Left cardiac atrium (tissue), 4 donors: ENCODE results near the gene ZNF280B. TPM values are rescaled to one million over a fixed set of nuclear protein-coding genes. Genes with fewer than 3 reads are reported as not detected.
A peak's percentile ranks its signal among the peaks of the same experiment; 100 is the strongest.
"Not testable (repeated sequence)": the region's sequence is repeated elsewhere in the genome, so short reads cannot be mapped to it uniquely, and the experiment has no call there.

Experiments
- ATAC-seq, 2 donors: fragments of 200-7000 bp; cut with Tn5 transposase; one replicate each; pipeline ENCODE4 v1.9.1; 2020; ENCODE audit warnings: mild to moderate bottlenecking in 2 of 2, moderate library complexity in 2 of 2
- DNase-seq: peaks from one replicate; pipeline ENCODE4 v3.0.0-alpha.2; 2020
- intact Hi-C, 2 donors: fragments of 100-400 bp; cut with DNase I; formaldehyde crosslinking; loops; one replicate each; pipeline versions ENCODE4 v1.14.1 to v1.15.1; 2022 to 2023
- total RNA-seq, 2 donors: library from RNA; stranded (reverse); fragmentation: NEBNext Ultra II Directional; extraction: Animal tissue kit (Norgen Biotek cat#: 25700); gene quantifications; one replicate each; pipeline ENCODE4 v1.2.1, GENCODE V29; 2021
- donor health status: DM: no; HTN: yes; CAD: no.
- donor health status: DM: no; HTN: yes; CAD: no; lungs with severe emphysema.
- donor health status: DM: yes; HTN: yes; CAD: no.
- donor health status: Dilated cardiomyopathy.

Gene ZNF280B
- total RNA-seq, 2 donors from 2014 or later, result 1.4 to 1.9 TPM

DNA sequence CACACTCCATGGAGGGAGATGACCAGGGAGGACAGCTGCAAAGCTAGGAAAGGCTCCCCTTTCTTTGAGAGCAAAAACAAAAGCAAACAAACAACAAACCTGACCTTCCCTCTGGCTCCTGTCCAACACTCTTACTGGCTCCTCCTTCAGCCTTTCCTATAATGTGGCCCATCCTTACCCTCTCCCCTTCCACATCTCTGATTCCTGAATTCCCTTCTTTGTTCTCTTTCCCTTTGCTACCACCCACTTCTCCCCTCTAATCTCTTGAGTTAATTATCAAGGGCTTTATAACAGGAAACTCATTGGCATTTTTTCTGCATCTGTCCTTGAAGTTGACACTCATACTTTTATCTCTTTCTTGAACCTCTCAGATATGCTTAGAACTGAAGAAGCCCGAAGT is 56.3 kb downstream of the ZNF280B start:
- DNase-seq (no peak), ATAC-seq (no peak)
- intact Hi-C loops, result no loop called here

DNA sequence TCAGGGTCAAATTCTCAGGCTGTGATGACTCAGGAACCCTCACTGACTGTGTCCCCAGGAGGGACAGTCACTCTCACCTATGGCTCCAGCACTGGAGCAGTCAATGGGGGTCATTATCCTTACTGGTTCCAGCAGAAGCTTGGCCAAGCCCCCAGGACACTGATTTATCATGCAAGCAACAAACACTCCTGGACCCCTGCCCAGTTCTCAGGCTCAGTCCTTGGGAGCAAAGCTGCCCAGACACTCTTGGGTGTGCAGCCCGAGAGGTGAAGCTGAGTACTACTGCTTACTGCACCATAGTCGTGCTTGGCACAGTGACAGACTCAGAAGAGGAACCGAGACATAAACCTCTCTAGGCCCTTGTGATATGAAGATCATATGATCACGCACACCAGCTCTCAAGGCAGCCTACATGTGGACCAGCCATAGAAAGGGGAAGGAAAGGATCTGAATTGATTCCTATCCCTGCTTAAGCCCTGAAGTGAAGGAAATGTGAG is 58.2 kb downstream of the ZNF280B start:
- DNase-seq, result no peak
- intact Hi-C loops, result no loop called here
- ATAC-seq, result peak in 1 of 2 donors; percentile 29

DNA sequence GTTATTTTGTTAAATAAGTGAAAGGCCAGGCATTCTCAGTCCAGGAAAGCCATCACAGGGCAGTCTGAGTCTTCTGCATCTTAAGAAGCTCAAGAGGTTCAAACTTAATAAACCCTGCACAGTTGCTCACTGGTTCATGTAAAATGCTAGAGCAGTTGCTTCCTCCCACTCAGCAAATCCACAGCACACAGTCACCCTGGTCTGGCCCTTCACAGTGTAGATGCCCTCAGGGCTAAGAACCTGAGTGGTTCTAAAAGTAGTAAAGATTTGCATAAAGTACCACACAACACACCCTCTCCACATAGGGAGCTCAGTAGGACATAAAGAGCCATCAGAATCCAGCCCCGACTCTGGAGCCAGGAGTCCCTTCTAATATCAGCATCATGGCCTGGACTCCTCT is 58.7 kb downstream of the ZNF280B start:
- DNase-seq, result no peak
- ATAC-seq, result no peak
- intact Hi-C loops, result no loop called here

DNA sequence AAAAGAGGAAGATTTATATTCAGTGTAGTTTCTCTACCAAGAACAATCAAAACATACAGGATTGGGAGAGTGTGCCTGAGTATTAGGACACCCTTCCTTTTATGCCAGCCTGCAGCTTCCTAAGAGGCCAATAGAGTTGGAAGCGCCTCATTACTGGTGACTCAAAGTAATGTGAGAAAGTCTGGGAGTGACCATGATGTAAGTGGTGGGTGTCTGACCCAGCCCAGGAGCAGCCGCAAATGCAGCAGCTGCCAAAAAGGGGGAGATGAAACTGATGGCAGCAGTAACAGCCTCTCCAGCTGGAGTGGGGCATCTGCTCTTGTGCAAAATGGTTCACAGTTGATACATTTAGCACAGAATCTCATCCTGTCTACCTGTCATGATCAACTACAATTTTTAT is 62.0 kb downstream of the ZNF280B start:
- DNase-seq (no peak), ATAC-seq (no peak)
- intact Hi-C loops, result no loop called here

DNA sequence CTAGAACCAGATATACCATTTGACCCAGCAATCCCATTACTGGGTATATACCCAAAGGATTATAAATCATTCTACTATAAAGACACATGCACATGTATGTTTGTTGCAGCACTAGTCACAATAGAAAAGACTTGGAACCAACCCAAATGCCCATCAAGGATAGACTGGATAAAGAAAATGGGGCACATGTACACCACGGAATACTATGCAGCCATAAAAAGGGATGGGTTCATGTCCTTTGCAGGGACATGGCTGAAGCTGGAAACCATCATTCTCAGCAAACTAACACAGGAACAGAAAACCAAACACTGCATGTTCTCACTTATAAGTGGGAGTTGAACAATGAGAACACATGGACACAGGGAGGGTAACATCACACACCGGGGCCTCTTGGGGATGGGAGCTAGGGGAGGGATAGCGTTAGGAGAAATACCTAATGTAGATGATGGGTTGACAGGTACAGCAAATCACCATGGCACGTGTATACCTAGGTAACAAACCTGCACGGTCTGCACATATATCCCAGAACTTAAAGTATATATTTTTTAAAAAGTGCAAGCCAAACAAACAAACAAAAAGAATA is 64.4 kb downstream of the ZNF280B start:
- DNase-seq, ATAC-seq, intact Hi-C loops: not testable (repeated sequence)

DNA sequence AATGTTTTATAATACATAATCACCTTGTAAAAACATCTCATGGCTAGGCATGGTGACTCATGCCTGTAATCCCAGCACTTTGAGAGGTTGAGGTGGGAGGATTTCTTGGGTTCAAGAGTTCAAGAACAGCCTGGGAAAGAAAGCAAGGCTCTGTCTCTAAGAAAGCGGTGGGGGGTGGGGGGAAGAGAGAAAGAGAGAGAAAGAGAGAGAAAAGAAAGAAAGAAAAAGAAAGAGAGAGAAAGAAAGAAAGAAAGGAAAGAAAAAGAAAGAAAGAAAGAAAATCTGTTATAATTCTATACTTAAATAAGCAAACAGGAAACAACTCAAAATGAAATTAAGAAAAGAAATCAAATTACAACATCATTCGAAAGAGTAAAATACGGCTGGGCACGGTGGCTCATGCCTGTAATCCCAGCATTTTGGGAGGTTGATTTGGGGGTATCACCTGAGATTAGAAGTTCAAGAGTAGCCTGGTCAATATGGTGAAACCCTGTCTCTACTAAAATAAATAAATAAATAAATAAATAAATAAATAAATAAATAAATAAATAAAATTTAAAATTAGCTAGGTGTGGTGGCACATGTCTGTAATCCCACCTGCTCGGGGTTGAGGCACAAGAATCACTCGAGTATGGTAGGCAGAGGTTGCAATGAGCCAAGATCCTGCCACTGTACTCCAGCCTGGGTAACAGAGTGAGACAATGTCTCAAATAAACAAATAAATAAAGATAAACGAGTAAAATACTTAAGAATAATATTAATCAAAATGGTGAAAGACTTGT is 65.4 kb downstream of the ZNF280B start:
- no peak for ATAC-seq
- DNase-seq, result no peak
- intact Hi-C loops, result no loop called here

DNA sequence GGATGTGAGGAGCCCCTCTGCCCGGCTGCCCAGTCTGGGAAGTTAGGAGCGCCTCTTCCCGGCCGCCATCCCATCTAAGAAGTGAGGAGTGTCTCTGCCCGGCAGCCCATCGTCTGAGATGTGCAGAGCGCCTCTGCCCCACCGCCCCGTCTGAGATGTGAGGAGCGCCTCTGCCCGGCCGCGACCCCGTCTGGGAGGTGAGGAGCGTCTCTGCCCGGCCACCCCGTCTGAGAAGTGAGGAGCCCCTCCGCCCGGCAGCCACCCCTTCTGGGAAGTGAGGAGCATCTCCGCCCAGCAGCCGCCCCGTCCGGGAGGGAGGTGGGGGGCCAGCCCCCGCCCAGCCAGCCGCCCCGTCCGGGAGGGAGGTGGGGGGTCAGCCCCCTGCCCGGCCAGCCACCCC is 66.9 kb downstream of the ZNF280B start:
- ATAC-seq, DNase-seq, intact Hi-C loops: not testable (repeated sequence)

DNA sequence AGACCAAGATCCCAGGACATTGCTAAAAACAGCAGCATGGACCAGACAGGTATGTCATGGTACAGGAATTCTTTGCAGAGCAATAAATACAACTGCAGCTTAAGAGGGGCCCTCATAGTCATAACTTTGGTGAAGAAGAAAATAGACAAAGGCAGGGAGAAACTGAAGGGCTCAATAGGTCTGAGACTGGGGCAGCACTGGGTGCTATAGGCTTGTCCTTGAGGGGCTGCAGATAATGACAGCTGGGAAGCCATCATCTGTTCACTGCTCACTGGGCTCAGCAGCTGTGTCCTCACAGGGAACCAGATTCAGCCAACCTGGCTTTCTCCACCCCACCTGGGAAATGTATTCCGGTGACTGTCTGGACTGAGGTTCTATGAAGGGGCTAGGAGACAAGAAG is 68.4 kb downstream of the ZNF280B start:
- no peak for ATAC-seq
- intact Hi-C loops, result no loop called here
- no peak for DNase-seq

Other genes starting within 250 kb of the ZNF280B start
- gene ZNF280A, start 11.5 kb upstream of the ZNF280B start, total RNA-seq, result not detected
- not detected for gene PRAME, start 50.5 kb upstream of the ZNF280B start, total RNA-seq
- not detected for gene GGTLC2, start 135.9 kb upstream of the ZNF280B start, total RNA-seq